Astrocyte of the spinal cord (primary cell): ENCODE measurements around the gene SBNO2.

Experiments
- DNase-seq: peaks from one replicate; pipeline ENCODE4 v3.0.0; 2011; ENCODE audit warnings: low read depth, low spot score
- H3K4me3 ChIP-seq: 2 replicates; pipeline ENCODE4 v1.5.1; 2011; ENCODE audit warnings: low read depth, mild to moderate bottlenecking, low read length, moderate library complexity
- CTCF ChIP-seq: IDR thresholded peaks from 2 replicates; pipeline ENCODE4 v1.5.1; 2012; ENCODE audit warnings: low read depth, mild to moderate bottlenecking, low read length, inconsistent platforms
- in situ Hi-C: cut with HindIII; loops from 2 replicates; pipeline ENCODE4 v1.10.0; 2017; ENCODE audit warnings: low sequenced_read_pairs

Gene SBNO2

GRCh38 chr19:1182068-1182467, 8.0 kb upstream of the SBNO2 start:
- no peak for DNase-seq
- no peak overlapping the region for H3K4me3 ChIP-seq
- TF ChIP-seq CTCF: no peak
- in situ Hi-C loops: no loop called here

GRCh38 chr19:1181606-1182005, 7.5 kb upstream of the SBNO2 start:
- no peak for DNase-seq
- in situ Hi-C loops: no loop called here
- no peak for TF ChIP-seq CTCF
- H3K4me3 ChIP-seq: no peak overlapping the region

GRCh38 chr19:1177322-1178114, 3.5 kb upstream of the SBNO2 start:
- DNase-seq: peak; percentile 93
- peak; percentile 35 for TF ChIP-seq CTCF
- in situ Hi-C loops: no loop called here
- H3K4me3 ChIP-seq: no peak overlapping the region

GRCh38 chr19:1173159-1173844, 766 bp downstream of the SBNO2 start:
- TF ChIP-seq CTCF: no peak
- peak overlapping the region; percentile 68 for H3K4me3 ChIP-seq
- in situ Hi-C loops: no loop called here
- no peak for DNase-seq

- in situ Hi-C loops: no loop called here
- peak overlapping the region; percentile 68 for H3K4me3 ChIP-seq
- DNase-seq: peak; percentile 41
- no peak for TF ChIP-seq CTCF
Observed at GRCh38 chr19:1172353-1173158, 1.5 kb downstream of the SBNO2 start.

- no peak for TF ChIP-seq CTCF
- peak overlapping the region; percentile 68 for H3K4me3 ChIP-seq
- in situ Hi-C loops: no loop called here
- no peak for DNase-seq
Observed at GRCh38 chr19:1171755-1172352, 2.2 kb downstream of the SBNO2 start.
